WTC11 (cell line): Measurements from ENCODE around the gene ZKSCAN2. TPM values are rescaled to one million over a fixed set of nuclear protein-coding genes. Genes with fewer than 3 reads are reported as not detected.

ENCODE experiments used
- ATF2 ChIP-seq: sonication (generic); formaldehyde crosslinking; IDR thresholded peaks from 2 replicates; pipeline ENCODE4 v1.8.1; 2022; ENCODE audit warnings: low read depth, missing genetic modification reagents, borderline replicate concordance
- FOXK1 ChIP-seq: sonication (generic); formaldehyde crosslinking; IDR thresholded peaks from 2 replicates; pipeline ENCODE4 v1.8.0; 2022; ENCODE audit warnings: mild to moderate bottlenecking, moderate library complexity, missing genetic modification reagents
- GABPB1 ChIP-seq: sonication (generic); formaldehyde crosslinking; IDR thresholded peaks from 2 replicates; pipeline ENCODE4 v1.8.1; 2023; ENCODE audit warnings: mild to moderate bottlenecking, missing genetic modification reagents
- JAZF1 ChIP-seq: fragments of 250-450 bp; sonication (Bioruptor Pico); IDR thresholded peaks from 2 replicates; pipeline ENCODE4 v1.9.0; 2021; ENCODE audit warnings: moderate library complexity, mild to moderate bottlenecking, inconsistent platforms
- JUN ChIP-seq: sonication (generic); formaldehyde crosslinking; IDR thresholded peaks from 2 replicates; pipeline ENCODE4 v1.8.0; 2023; ENCODE audit warnings: mild to moderate bottlenecking, missing genetic modification reagents
- MAX ChIP-seq: sonication (generic); formaldehyde crosslinking; IDR thresholded peaks from 2 replicates; pipeline ENCODE4 v1.8.0; 2022; ENCODE audit warnings: mild to moderate bottlenecking, missing genetic modification reagents
- SMAD4 ChIP-seq: sonication (generic); formaldehyde crosslinking; IDR thresholded peaks from 2 replicates; pipeline ENCODE4 v1.8.0; 2022; ENCODE audit warnings: mild to moderate bottlenecking, missing genetic modification reagents
- TCF7 ChIP-seq: sonication (generic); formaldehyde crosslinking; IDR thresholded peaks from 2 replicates; pipeline ENCODE4 v1.8.0; 2022; ENCODE audit warnings: mild to moderate bottlenecking, low read depth, missing genetic modification reagents, moderate library complexity
- TEAD4 ChIP-seq: sonication (generic); formaldehyde crosslinking; IDR thresholded peaks from 2 replicates; pipeline ENCODE4 v1.8.0; 2022; ENCODE audit warnings: mild to moderate bottlenecking, missing genetic modification reagents
- TP53 ChIP-seq: sonication (generic); formaldehyde crosslinking; IDR thresholded peaks from 2 replicates; pipeline ENCODE4 v1.8.1; 2023; ENCODE audit warnings: mild to moderate bottlenecking, missing genetic modification reagents
- ZNF281 ChIP-seq: sonication (generic); formaldehyde crosslinking; IDR thresholded peaks from 2 replicates; pipeline ENCODE4 v1.8.0; 2023; ENCODE audit warnings: mild to moderate bottlenecking, missing genetic modification reagents
- ZNF416 ChIP-seq: fragments of 250-450 bp; sonication (Bioruptor Pico); IDR thresholded peaks from 2 replicates; pipeline ENCODE4 v1.9.0; 2021; ENCODE audit warnings: mild to moderate bottlenecking, inconsistent platforms
- total RNA-seq: library from RNA; stranded (reverse); gene quantifications from 3 replicates; pipeline ENCODE4 v1.2.3, GENCODE V29; 2021
- TF ChIP-seq, protein P1 (sequence below): fragments of 250-450 bp; sonication (Bioruptor Pico); IDR thresholded peaks from 2 replicates; pipeline ENCODE4 v1.9.0; 2021; ENCODE audit warnings: mild to moderate bottlenecking
- TF ChIP-seq, protein P2 (sequence below): fragments of 250-450 bp; sonication (Bioruptor Pico); IDR thresholded peaks from 2 replicates; pipeline ENCODE4 v1.9.0; 2021; ENCODE audit warnings: mild to moderate bottlenecking, borderline replicate concordance
- TF ChIP-seq, protein P3 (sequence below): sonication (generic); formaldehyde crosslinking; IDR thresholded peaks from 2 replicates; pipeline ENCODE4 v1.8.1; 2023; ENCODE audit warnings: mild to moderate bottlenecking, missing genetic modification reagents, moderate library complexity
- TF ChIP-seq, protein P4 (sequence below): fragments of 250-450 bp; sonication (Bioruptor Pico); conservative IDR thresholded peaks from 2 replicates; pipeline ENCODE4 v1.9.0; 2021; ENCODE audit warnings: mild to moderate bottlenecking
- TF ChIP-seq, protein P5 (sequence below): sonication (generic); formaldehyde crosslinking; IDR thresholded peaks from 2 replicates; pipeline ENCODE4 v1.8.0; 2022; ENCODE audit warnings: mild to moderate bottlenecking, missing genetic modification reagents
- TF ChIP-seq, protein P6 (sequence below): fragments of 250-450 bp; sonication (Bioruptor Pico); IDR thresholded peaks from 2 replicates; pipeline ENCODE4 v1.8.0; 2021; ENCODE audit warnings: mild to moderate bottlenecking
- TF ChIP-seq, protein P7 (sequence below): sonication (generic); formaldehyde crosslinking; IDR thresholded peaks from 2 replicates; pipeline ENCODE4 v1.8.1; 2022; ENCODE audit warnings: low read depth, mild to moderate bottlenecking, moderate library complexity, missing genetic modification reagents, borderline replicate concordance

Gene ZKSCAN2
- total RNA-seq, 1 experiment from 2014 or later: 13.0 TPM

- 0 out of 2 replicates have a peak, but pooled peaks have one; percentile 81 for TF ChIP-seq ZNF281 (CRISPR knock-in tag)
- TF ChIP-seq TP53 (CRISPR knock-in tag): no peak
- 0 out of 2 replicates have a peak, but pooled peaks have one; percentile 53 for TF ChIP-seq JUN (CRISPR knock-in tag)
- TF ChIP-seq SMAD4 (CRISPR knock-in tag): 0 out of 2 replicates have a peak, but pooled peaks have one; percentile 67
- TF ChIP-seq GABPB1: peak; percentile 52; the same call in 1 of the 2 replicates
- peak; percentile 63; the same call in 1 of the 2 replicates for TF ChIP-seq FOXK1 (CRISPR knock-in tag)
- TF ChIP-seq, protein P1, sequence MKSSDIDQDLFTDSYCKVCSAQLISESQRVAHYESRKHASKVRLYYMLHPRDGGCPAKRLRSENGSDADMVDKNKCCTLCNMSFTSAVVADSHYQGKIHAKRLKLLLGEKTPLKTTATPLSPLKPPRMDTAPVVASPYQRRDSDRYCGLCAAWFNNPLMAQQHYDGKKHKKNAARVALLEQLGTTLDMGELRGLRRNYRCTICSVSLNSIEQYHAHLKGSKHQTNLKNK (CRISPR knock-in tag): no peak
- TF ChIP-seq, protein P2, sequence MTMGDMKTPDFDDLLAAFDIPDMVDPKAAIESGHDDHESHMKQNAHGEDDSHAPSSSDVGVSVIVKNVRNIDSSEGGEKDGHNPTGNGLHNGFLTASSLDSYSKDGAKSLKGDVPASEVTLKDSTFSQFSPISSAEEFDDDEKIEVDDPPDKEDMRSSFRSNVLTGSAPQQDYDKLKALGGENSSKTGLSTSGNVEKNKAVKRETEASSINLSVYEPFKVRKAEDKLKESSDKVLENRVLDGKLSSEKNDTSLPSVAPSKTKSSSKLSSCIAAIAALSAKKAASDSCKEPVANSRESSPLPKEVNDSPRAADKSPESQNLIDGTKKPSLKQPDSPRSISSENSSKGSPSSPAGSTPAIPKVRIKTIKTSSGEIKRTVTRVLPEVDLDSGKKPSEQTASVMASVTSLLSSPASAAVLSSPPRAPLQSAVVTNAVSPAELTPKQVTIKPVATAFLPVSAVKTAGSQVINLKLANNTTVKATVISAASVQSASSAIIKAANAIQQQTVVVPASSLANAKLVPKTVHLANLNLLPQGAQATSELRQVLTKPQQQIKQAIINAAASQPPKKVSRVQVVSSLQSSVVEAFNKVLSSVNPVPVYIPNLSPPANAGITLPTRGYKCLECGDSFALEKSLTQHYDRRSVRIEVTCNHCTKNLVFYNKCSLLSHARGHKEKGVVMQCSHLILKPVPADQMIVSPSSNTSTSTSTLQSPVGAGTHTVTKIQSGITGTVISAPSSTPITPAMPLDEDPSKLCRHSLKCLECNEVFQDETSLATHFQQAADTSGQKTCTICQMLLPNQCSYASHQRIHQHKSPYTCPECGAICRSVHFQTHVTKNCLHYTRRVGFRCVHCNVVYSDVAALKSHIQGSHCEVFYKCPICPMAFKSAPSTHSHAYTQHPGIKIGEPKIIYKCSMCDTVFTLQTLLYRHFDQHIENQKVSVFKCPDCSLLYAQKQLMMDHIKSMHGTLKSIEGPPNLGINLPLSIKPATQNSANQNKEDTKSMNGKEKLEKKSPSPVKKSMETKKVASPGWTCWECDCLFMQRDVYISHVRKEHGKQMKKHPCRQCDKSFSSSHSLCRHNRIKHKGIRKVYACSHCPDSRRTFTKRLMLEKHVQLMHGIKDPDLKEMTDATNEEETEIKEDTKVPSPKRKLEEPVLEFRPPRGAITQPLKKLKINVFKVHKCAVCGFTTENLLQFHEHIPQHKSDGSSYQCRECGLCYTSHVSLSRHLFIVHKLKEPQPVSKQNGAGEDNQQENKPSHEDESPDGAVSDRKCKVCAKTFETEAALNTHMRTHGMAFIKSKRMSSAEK (CRISPR knock-in tag): 0 out of 2 replicates have a peak, but pooled peaks have one; percentile 14
- no peak for TF ChIP-seq TEAD4 (CRISPR knock-in tag)
- TF ChIP-seq, protein P3, sequence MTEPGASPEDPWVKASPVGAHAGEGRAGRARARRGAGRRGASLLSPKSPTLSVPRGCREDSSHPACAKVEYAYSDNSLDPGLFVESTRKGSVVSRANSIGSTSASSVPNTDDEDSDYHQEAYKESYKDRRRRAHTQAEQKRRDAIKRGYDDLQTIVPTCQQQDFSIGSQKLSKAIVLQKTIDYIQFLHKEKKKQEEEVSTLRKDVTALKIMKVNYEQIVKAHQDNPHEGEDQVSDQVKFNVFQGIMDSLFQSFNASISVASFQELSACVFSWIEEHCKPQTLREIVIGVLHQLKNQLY (CRISPR knock-in tag): 0 out of 2 replicates have a peak, but pooled peaks have one; percentile 21
- TF ChIP-seq, protein P4, sequence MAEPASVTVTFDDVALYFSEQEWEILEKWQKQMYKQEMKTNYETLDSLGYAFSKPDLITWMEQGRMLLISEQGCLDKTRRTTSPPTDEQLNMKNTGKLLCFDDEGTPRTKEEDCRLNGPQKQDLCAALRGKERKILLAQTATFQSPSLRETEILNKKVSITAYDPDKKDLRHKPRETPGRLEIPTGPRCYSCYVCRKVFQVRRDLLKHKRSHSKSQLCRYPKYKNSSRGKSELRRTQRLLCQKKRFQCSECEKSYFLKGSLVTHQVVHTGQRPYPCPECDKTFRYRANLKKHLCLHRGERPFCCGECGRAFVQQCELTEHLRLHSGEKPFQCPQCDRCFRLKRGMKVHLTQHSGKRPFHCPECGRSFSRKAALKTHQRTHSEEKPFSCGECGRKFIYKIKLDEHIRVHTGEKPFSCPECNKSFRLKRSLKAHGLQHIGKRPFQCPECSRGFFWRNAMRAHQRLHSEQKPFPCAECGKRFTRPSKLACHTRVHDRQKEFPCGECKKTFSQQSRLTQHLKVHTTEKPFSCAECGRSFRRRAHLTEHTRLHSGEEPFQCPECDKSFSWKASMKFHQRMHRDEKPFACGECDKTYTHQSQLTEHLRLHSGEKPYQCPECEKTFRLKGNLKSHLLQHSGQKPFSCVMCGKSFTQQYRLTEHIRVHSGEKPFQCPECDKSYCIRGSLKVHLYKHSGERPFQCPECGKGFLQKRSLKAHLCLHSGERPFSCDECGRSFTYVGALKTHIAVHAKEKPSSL (CRISPR knock-in tag): no peak
- no peak for TF ChIP-seq JAZF1 (CRISPR knock-in tag)
- TF ChIP-seq ZNF416 (CRISPR knock-in tag): peak; percentile 89
- TF ChIP-seq, protein P5, sequence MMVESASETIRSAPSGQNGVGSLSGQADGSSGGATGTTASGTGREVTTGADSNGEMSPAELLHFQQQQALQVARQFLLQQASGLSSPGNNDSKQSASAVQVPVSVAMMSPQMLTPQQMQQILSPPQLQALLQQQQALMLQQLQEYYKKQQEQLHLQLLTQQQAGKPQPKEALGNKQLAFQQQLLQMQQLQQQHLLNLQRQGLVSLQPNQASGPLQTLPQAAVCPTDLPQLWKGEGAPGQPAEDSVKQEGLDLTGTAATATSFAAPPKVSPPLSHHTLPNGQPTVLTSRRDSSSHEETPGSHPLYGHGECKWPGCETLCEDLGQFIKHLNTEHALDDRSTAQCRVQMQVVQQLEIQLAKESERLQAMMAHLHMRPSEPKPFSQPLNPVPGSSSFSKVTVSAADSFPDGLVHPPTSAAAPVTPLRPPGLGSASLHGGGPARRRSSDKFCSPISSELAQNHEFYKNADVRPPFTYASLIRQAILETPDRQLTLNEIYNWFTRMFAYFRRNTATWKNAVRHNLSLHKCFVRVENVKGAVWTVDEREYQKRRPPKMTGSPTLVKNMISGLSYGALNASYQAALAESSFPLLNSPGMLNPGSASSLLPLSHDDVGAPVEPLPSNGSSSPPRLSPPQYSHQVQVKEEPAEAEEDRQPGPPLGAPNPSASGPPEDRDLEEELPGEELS (CRISPR knock-in tag): 0 out of 2 replicates have a peak, but pooled peaks have one; percentile 20
- peak; percentile 71 for TF ChIP-seq MAX (CRISPR knock-in tag)
- TF ChIP-seq, protein P6, sequence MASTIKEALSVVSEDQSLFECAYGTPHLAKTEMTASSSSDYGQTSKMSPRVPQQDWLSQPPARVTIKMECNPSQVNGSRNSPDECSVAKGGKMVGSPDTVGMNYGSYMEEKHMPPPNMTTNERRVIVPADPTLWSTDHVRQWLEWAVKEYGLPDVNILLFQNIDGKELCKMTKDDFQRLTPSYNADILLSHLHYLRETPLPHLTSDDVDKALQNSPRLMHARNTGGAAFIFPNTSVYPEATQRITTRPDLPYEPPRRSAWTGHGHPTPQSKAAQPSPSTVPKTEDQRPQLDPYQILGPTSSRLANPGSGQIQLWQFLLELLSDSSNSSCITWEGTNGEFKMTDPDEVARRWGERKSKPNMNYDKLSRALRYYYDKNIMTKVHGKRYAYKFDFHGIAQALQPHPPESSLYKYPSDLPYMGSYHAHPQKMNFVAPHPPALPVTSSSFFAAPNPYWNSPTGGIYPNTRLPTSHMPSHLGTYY (CRISPR knock-in tag): no peak
- TF ChIP-seq, protein P7, sequence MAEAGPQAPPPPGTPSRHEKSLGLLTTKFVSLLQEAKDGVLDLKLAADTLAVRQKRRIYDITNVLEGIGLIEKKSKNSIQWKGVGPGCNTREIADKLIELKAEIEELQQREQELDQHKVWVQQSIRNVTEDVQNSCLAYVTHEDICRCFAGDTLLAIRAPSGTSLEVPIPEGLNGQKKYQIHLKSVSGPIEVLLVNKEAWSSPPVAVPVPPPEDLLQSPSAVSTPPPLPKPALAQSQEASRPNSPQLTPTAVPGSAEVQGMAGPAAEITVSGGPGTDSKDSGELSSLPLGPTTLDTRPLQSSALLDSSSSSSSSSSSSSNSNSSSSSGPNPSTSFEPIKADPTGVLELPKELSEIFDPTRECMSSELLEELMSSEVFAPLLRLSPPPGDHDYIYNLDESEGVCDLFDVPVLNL: no peak
- TF ChIP-seq TCF7 (CRISPR knock-in tag): no peak
- no peak for TF ChIP-seq ATF2
Measured at GRCh38 chr16:25257956-25258860, 563 bp upstream of the ZKSCAN2 start (continued).
